ENCODE data around the gene TTC32.

GRCh38 chr2:19854596-19855541 is 46.9 kb downstream of the TTC32 start:
- TF ChIP-seq EZH2phosphoT487 (IDR thresholded peaks at IDR 0.05) (no peak), CTCF (IDR thresholded peaks at IDR 0.05) (no peak)
